Activated naive CD4-positive, alpha-beta T cell treated with anti-CD3 and anti-CD28 coated beads, Interleukin-2, amount 10 ng/mL, durations not matched to agents 7 days and 5 days (primary cell): ENCODE measurements around the gene AKAP11.

ENCODE experiments used
- CTCF ChIA-PET: fragments of 350-600 bp; sonication (Branson Sonifier 250); formaldehyde crosslinking; loops from one replicate; lab custom pipeline; 2021; ENCODE audit warnings: antibody characterized with exemption; lab: Charles Lee
- DNase-seq: peaks from one replicate; pipeline ENCODE4 v3.0.0-alpha.2; 2020
- H3K27ac Mint-ChIP-seq: one replicate; pipeline ENCODE4 v1.8.0; 2021; ENCODE audit warnings: mild to moderate bottlenecking, moderate library complexity, mixed read lengths
- H3K27me3 Mint-ChIP-seq: one replicate; pipeline ENCODE4 v1.8.0; 2021; ENCODE audit warnings: mild to moderate bottlenecking, mixed read lengths
- H3K36me3 Mint-ChIP-seq: one replicate; pipeline ENCODE4 v1.8.0; 2021; ENCODE audit warnings: mixed read lengths
- H3K4me1 Mint-ChIP-seq: one replicate; pipeline ENCODE4 v1.8.0; 2021; ENCODE audit warnings: mixed read lengths
- H3K4me3 Mint-ChIP-seq: one replicate; pipeline ENCODE4 v1.8.0; 2021; ENCODE audit warnings: mild to moderate bottlenecking, moderate library complexity, mixed read lengths
- H3K9me3 Mint-ChIP-seq: one replicate; pipeline ENCODE4 v1.8.0; 2021; ENCODE audit warnings: mixed read lengths

AKAP11 gene

DNA sequence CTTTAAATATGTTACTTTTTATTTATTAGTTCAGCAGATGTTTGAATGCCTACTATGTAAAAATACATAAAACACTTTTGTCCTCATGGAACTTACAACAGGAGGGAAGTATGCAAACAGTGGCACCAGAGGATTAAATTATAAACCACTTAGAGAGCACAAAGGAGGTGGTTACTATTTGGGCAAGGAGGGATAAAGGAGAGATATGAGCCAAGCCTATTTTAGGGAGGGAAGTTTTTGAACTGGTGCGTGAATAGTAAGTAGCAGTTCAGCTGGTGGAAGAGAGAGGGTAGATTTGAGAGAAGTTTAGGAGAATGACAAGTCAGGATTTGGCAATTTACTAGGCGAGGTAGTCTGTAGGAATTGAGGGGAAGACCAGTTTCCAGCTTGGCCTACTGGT lies 8.6 kb downstream of the AKAP11 start:
- Mint-ChIP-seq H3K4me3 (no peak overlapping the region), H3K4me1 (peaks cover 32% of the 10 kb centered on the region), H3K27ac (no peak overlapping the region), H3K36me3 (peaks cover 16% of the 10 kb centered on the region), H3K9me3 (no peaks in the 10 kb centered on the region), H3K27me3 (no peaks in the 10 kb centered on the region)
- CTCF ChIA-PET, result interaction anchor here (1.9 kb wide), 1 partner anchor 197 kb away, joined by 4 read pairs; no protein-coding TSS in a partner anchor
- no peak for DNase-seq

DNA sequence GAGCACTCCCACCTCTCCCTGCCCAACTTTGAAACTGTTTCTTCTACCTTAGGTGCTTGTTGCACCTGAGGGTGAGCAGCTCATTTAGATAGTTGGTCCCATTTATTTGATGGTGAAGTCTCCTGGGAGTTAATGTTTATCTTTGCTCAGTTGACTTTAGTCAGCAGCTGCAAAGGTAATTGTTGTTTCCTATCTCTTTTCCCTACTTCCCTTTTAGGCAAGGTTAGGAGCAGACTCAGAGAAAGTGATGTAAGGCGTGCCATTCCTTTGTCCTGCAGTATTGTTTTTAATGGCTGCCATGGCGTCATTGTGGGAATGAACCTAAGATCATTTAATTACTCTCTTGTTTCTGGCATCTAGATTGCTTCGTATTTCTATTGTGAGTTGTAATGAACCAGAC lies 11.6 kb downstream of the AKAP11 start:
- DNase-seq, result no peak
- Mint-ChIP-seq H3K4me3 (no peak overlapping the region), H3K4me1 (peaks cover 12% of the 10 kb centered on the region), H3K27ac (no peak overlapping the region), H3K36me3 (peaks cover 22% of the 10 kb centered on the region), H3K9me3 (no peaks in the 10 kb centered on the region), H3K27me3 (no peaks in the 10 kb centered on the region)
- CTCF ChIA-PET, result interaction anchor here (1.3 kb wide), 1 partner anchor 20 kb away, joined by 3 read pairs; no protein-coding TSS in a partner anchor

DNA sequence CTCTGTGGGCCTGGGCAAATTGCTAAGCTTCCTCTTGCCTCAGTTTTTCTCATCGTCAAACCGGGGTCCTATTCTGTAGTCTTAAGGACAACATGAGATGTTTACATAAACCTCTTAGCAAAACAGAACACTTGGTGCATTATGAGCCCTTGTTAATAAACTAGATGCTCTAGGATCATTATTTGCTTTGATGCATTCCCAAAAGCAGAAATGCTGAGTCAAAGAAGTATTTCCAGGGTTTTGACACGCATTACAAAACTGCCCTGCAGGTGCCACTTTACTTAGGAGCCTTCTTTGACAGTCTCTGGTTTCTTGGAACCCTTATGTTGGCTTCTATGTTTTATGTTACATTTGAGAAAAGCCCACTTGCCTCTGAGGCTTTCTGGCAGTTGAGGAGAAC lies 12.1 kb downstream of the AKAP11 start:
- Mint-ChIP-seq H3K27ac (no peak overlapping the region), H3K4me1 (peaks cover 12% of the 10 kb centered on the region), H3K9me3 (no peaks in the 10 kb centered on the region), H3K36me3 (peaks cover 27% of the 10 kb centered on the region), H3K27me3 (no peaks in the 10 kb centered on the region), H3K4me3 (no peak overlapping the region)
- CTCF ChIA-PET, result interaction anchor here (1.3 kb wide), 1 partner anchor 21 kb away, joined by 3 read pairs; no protein-coding TSS in a partner anchor
- DNase-seq, result no peak

DNA sequence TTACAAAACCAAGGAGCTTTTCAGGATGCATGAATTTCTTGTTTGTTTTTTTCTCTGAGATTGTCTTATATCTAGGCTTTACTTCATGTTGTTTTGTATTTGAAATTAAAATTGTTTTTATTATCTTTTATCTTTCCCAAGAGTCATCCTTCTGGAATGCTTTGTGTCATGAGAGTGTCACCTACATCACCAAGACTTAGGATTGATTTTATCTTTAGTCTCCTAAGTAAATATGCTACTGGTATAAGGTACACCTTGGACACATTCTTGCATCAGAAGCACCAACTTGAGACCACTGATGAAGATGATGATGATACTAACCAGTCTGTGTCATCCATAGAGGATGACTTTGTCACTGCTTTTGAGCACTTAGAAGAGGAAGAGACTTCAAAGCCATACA lies 26.4 kb downstream of the AKAP11 start:
- CTCF ChIA-PET, result no interaction called here
- peaks cover 4% of the 10 kb centered on the region for H3K9me3 Mint-ChIP-seq
- no peak overlapping the region for H3K4me3 Mint-ChIP-seq
- H3K27me3 Mint-ChIP-seq, result no peaks in the 10 kb centered on the region
- no peak for DNase-seq
- peaks cover 72% of the 10 kb centered on the region for H3K36me3 Mint-ChIP-seq
- H3K4me1 Mint-ChIP-seq, result peaks cover 8% of the 10 kb centered on the region
- H3K27ac Mint-ChIP-seq, result no peak overlapping the region

DNA sequence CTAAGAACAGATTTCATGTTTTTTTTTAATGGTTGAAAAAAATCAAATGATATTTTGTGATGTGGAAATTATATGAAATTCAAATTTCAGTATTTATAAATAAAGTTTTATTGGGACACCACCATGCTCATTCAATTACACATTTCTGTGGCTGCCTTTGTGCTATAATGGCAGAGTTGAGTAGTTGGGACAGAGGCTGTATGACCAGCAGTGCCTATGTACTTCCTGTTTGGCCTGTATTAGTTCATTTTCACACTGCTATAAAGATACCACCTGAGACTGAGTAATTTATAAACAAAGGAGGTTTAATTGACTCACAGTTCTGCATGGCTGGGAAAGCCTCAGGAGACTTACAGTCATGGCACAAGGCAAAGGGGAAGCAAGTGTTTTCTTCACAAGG lies 33.6 kb downstream of the AKAP11 start:
- CTCF ChIA-PET, result no interaction called here
- no peak for DNase-seq

DNA sequence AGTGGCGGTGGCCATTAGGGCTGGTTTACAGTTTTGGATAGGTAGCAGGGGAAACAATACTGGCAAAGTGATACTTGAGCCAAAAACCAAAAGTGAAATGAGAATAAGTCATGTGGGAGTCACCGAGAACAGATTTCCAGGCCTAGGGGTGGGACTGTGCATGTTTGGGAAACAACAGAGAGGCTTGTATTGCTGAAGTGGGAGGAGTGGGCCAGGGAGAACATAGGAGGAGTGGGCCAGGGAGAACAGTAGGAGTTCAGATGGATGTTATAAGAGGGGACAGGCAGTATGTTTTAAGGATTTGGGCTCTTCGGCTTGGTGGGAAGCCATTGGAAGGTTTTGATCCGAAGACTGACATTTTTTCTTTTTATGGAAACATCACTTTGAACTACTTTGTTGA lies 35.5 kb downstream of the AKAP11 start:
- DNase-seq, result no peak
- H3K4me1 Mint-ChIP-seq, result peaks cover 14% of the 10 kb centered on the region
- CTCF ChIA-PET, result no interaction called here
- no peaks in the 10 kb centered on the region for H3K9me3 Mint-ChIP-seq
- no peak overlapping the region for H3K4me3 Mint-ChIP-seq
- no peaks in the 10 kb centered on the region for H3K27me3 Mint-ChIP-seq
- peaks cover 68% of the 10 kb centered on the region for H3K36me3 Mint-ChIP-seq
- H3K27ac Mint-ChIP-seq, result no peak overlapping the region

More for the DNA sequence above, 33.6 kb downstream of the AKAP11 start:
- Mint-ChIP-seq H3K4me3 (no peak overlapping the region), H3K27ac (no peak overlapping the region), H3K36me3 (peaks cover 77% of the 10 kb centered on the region), H3K9me3 (no peaks in the 10 kb centered on the region), H3K4me1 (peaks cover 8% of the 10 kb centered on the region), H3K27me3 (no peaks in the 10 kb centered on the region)

DNA sequence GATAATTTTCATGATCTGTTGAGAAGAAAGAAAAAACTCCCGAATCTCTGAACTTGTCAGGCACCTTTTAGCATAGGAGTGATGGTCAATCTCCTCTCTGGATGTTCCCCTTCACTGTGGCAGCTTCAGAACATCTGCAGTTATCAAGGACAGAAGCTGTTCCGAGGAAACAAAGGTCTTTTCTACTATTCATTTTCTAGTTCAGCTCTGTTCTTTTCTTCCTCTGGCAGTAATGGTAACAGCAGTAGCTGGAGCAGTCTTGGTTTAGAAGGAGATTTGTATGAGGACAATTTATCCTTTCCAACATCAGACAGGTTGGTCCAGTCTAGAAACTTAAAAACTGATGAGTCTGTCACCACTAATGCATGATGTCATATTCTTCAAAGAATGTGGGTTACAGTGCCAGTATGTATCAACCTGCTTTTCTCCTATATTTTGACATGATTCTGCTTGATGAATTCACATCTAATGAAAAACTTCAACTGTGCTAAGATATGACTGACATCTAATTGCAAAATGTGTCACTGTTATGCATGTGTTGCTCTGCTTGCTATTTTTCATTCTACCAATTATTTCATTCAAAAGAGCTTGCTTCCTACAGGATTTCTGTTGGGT lies 41.0 kb downstream of the AKAP11 start:
- Mint-ChIP-seq H3K27ac (no peak overlapping the region), H3K9me3 (no peaks in the 10 kb centered on the region), H3K27me3 (no peaks in the 10 kb centered on the region), H3K4me3 (no peak overlapping the region), H3K4me1 (peaks cover 14% of the 10 kb centered on the region), H3K36me3 (peaks cover 53% of the 10 kb centered on the region)
- no peak for DNase-seq
- CTCF ChIA-PET, result interaction anchor here (0.8 kb wide), 1 partner anchor 26 kb away, joined by 4 read pairs; no protein-coding TSS in a partner anchor

DNA sequence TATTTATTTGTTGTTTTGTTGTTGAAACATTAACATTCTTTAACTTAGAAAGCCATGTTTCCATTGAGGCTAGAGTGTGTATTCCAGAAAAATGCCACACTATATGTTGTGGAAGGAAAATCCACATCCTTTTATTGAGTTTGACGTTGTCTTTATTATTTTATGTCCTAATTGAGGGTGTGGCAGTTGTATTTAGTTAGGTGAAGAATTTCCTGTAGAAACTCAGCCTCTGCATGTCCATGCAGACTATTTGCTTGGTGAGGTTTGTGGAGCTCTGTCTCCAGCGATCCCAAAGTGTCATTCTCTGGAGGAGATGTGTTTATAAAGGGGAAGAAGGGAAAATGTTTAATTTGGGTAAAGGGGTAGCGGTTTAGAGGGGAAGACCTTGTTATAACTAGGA lies 46.6 kb downstream of the AKAP11 start:
- no peak overlapping the region for H3K27ac Mint-ChIP-seq
- CTCF ChIA-PET, result interaction anchor here (1.8 kb wide), 1 partner anchor 8 kb away, joined by 5 read pairs; no protein-coding TSS in a partner anchor
- no peak overlapping the region for H3K4me3 Mint-ChIP-seq
- no peaks in the 10 kb centered on the region for H3K9me3 Mint-ChIP-seq
- peaks cover 45% of the 10 kb centered on the region for H3K36me3 Mint-ChIP-seq
- H3K4me1 Mint-ChIP-seq, result peaks cover 16% of the 10 kb centered on the region
- no peak for DNase-seq
- H3K27me3 Mint-ChIP-seq, result no peaks in the 10 kb centered on the region

DNA sequence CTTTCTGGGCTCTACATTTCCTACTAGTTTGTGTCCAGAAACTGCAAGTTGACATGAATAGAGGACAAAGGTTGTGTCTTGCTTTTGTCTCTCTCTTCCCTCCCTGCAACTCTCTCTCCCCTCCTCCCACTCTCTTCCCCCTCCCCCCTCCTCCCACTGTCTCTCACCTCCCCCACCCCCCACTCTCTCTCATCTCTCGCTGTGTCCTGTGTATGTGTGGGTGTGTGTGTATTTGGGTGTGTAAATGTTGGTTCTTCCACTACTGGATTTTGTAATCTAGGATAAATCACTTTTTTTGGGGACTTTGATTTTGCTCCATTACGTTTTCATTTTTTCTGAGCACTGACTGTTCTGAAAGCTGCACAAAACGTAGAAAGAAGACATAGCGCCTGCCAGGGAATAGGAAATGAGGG lies 48.4 kb downstream of the AKAP11 start:
- Mint-ChIP-seq H3K4me3 (no peak overlapping the region), H3K9me3 (no peaks in the 10 kb centered on the region)

DNA sequence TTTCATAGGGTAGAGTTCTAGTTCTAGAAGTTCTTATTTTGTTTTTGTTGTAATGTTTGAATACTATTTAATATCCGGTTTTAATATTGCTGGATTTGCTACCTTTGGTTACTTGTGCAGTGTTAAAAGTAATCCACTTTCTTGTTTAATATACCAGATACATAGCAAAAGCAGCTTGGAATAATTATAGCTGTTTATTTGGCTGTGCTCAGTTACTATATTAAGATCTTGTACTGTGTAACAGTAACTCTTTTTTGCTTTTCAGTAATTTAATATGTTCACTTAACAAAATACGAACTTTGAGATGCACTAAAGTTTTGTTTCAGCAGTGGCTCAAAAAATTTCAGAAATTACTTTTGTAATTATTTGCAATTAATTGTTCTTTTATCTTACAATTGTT lies 50.9 kb downstream of the AKAP11 start:
- Mint-ChIP-seq H3K27ac (no peak overlapping the region), H3K4me3 (no peak overlapping the region), H3K9me3 (no peaks in the 10 kb centered on the region), H3K4me1 (peaks cover 18% of the 10 kb centered on the region), H3K27me3 (no peaks in the 10 kb centered on the region), H3K36me3 (peaks cover 32% of the 10 kb centered on the region)
- CTCF ChIA-PET, result no interaction called here
- DNase-seq, result no peak

More for the DNA sequence above, 48.4 kb downstream of the AKAP11 start:
- no peaks in the 10 kb centered on the region for H3K27me3 Mint-ChIP-seq
- no peak for DNase-seq
- H3K4me1 Mint-ChIP-seq, result peaks cover 16% of the 10 kb centered on the region
- no peak overlapping the region for H3K27ac Mint-ChIP-seq
- CTCF ChIA-PET, result no interaction called here
- peaks cover 38% of the 10 kb centered on the region for H3K36me3 Mint-ChIP-seq

DNA sequence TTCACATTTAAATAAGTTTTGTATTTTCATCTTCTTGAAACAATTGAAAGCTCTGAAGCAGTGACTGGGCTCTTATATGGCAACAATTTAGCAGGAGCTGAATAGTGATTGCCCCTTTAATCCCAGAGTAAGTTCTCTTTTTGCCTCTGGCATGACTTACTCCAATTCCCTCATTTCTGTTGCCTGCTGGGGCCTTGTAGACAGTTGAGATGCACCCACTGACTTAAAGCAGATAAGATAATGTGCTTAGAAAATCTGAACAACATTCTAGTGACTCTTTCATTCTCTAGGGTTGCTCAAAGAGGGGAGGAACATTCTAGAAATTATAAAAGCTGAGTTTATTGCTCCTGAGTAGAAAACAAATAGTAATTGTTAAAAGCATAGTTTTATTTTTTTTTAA lies 52.8 kb downstream of the AKAP11 start:
- no peak overlapping the region for H3K27ac Mint-ChIP-seq
- H3K4me1 Mint-ChIP-seq, result peaks cover 22% of the 10 kb centered on the region
- H3K9me3 Mint-ChIP-seq, result no peaks in the 10 kb centered on the region
- peaks cover 28% of the 10 kb centered on the region for H3K36me3 Mint-ChIP-seq
- no peaks in the 10 kb centered on the region for H3K27me3 Mint-ChIP-seq
- CTCF ChIA-PET, result no interaction called here
- H3K4me3 Mint-ChIP-seq, result no peak overlapping the region
- no peak for DNase-seq

DNA sequence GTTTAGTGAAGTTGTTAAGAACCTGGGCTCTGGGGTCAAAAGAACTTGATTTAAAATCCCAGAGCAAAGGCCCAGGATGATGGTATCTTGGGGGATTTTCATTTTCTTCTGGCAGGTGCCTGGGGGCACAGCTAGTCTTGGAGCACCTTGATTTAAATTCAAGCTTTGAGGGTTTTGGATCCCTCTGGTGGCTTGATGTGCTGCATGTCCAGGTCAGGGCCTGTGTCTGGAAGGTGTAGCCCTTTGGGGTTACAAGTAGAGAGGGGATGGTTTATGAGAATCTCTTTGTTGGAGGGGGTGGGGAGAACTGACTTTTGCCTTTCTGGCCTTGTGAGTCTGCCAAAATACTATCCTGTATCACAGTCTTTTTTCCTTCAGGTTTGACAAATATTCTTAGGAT lies 55.8 kb downstream of the AKAP11 start:
- no peak overlapping the region for H3K27ac Mint-ChIP-seq
- peaks cover 25% of the 10 kb centered on the region for H3K4me1 Mint-ChIP-seq
- no peaks in the 10 kb centered on the region for H3K9me3 Mint-ChIP-seq
- CTCF ChIA-PET, result interaction anchor here (1.0 to 1.5 kb wide), 3 partner anchors 9 to 151 kb away, joined by 3 to 5 read pairs (median 3); no protein-coding TSS in a partner anchor
- peaks cover 16% of the 10 kb centered on the region for H3K36me3 Mint-ChIP-seq
- DNase-seq, result no peak
- no peak overlapping the region for H3K4me3 Mint-ChIP-seq
- H3K27me3 Mint-ChIP-seq, result no peaks in the 10 kb centered on the region

DNA sequence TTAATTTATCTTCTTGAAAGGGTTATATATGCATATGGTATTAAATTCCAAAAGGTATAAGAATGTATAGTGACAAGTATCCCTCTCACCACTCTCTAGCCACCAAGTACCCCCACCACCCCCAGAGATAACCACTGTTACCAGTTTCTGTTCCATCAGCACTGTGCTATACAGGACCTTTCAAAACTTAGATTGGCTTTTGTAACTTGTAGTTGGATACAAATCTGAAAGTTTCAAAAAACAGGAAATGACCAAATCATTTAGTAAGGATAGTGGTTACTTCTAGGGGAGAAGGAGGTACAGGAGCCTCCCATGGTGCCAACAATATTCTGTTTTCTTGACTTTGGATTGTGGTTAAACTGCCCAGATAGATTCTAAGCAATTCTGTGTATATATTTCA lies 56.7 kb downstream of the AKAP11 start:
- Mint-ChIP-seq H3K4me1 (peaks cover 25% of the 10 kb centered on the region), H3K27ac (peak overlapping the region; percentile 85), H3K36me3 (peaks cover 10% of the 10 kb centered on the region), H3K27me3 (no peaks in the 10 kb centered on the region), H3K4me3 (no peak overlapping the region), H3K9me3 (no peaks in the 10 kb centered on the region)
- CTCF ChIA-PET, result no interaction called here
- no peak for DNase-seq

DNA sequence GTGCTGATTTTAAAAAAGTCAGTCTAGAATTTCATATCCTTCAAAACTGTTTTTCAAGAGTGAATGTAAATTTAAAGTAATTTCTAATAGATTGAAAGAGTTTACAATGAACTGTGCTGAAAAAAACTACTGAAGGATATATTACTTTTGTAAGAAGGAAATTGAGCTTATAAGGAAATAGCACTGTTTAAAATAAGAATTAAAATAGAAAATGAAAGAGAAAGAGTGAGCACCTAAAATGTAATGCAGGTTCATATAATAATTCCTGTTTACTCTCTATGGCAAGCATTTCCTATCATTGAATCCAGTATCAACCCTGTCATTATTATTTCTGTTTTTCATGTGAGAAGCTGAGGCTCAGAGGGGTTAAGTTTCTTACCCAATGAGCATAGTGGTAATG lies 57.3 kb downstream of the AKAP11 start:
- no peaks in the 10 kb centered on the region for H3K27me3 Mint-ChIP-seq
- H3K4me1 Mint-ChIP-seq, result peaks cover 29% of the 10 kb centered on the region
- H3K36me3 Mint-ChIP-seq, result peaks cover 10% of the 10 kb centered on the region
- no peaks in the 10 kb centered on the region for H3K9me3 Mint-ChIP-seq
- no peak overlapping the region for H3K4me3 Mint-ChIP-seq
- peak overlapping the region; percentile 85 for H3K27ac Mint-ChIP-seq
- no peak for DNase-seq
- CTCF ChIA-PET, result interaction anchor here (0.7 kb wide), 1 partner anchor 11 kb away, joined by 3 read pairs; no protein-coding TSS in a partner anchor

DNA sequence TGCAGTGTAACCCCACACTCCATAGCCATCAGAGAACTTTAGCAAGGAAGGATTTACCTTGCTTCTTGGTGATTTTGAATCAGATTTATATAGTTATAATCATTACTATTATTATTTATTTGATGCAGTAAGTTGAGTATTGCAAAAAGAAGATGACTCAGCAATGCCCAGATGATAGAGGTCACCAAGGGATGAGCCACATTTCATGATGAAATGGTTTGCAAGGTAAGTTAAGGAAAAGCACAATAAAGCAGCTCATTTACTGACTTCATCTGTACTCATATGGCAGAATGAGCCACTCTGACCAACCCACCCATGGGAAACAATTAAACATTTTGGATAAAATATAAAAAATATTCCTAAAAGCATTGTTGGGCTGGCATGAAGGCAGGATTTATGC lies 59.1 kb downstream of the AKAP11 start:
- DNase-seq, result no peak
- Mint-ChIP-seq H3K4me3 (no peak overlapping the region), H3K9me3 (no peaks in the 10 kb centered on the region), H3K27me3 (peaks cover under 1% of the 10 kb centered on the region), H3K27ac (no peak overlapping the region), H3K36me3 (peaks cover 10% of the 10 kb centered on the region), H3K4me1 (peaks cover 33% of the 10 kb centered on the region)
- CTCF ChIA-PET, result interaction anchor here (1.5 kb wide), 1 partner anchor 147 kb away, joined by 9 read pairs; no protein-coding TSS in a partner anchor
